ENCODE results near the gene PSPC1. TPM values are rescaled to one million over a fixed set of nuclear protein-coding genes. Genes with fewer than 3 reads are reported as not detected.

PSPC1 gene
- total and polyA plus RNA-seq, 2 of the 13 experiments (the other 11 are each of a cell fraction or from before 2014, with no cell fraction given) = 33.5 to 94.0 TPM

DNA sequence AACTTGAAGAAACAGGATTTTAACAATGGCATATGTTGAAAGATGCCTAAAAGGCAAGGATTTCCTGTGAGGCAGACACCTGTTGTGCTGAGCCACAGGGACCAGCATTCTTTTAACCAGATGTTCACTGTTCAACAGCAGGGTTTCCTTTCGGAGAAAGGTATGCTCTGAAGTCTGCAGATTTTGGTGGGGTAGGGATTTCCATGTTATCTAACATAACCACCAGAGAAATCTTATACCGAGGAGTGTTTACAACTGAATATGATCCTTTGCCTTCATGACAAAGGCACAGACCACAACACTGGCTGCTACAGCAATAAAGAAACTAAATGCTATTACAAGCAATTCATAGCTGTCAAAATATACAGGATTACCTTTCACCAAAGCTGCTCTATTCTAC, 101.2 kb downstream of the PSPC1 start:
- no peak overlapping the region for H3K4me2 ChIP-seq (ENCODE audit: low read depth, low read length)
- TF ChIP-seq ZNF136 (CRISPR knock-in tag; IDR thresholded peaks at IDR 0.05; ENCODE audit: low read depth) (no peak), ZFP36L2 (CRISPR knock-in tag; IDR thresholded peaks at IDR 0.05) (no peak)
- TF ChIP-seq, protein P1, sequence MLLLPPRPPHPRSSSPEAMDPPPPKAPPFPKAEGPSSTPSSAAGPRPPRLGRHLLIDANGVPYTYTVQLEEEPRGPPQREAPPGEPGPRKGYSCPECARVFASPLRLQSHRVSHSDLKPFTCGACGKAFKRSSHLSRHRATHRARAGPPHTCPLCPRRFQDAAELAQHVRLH (CRISPR knock-in tag; IDR thresholded peaks at IDR 0.05; ENCODE audit: borderline replicate concordance, low read depth) = no peak
- TF ChIP-seq, protein P2, sequence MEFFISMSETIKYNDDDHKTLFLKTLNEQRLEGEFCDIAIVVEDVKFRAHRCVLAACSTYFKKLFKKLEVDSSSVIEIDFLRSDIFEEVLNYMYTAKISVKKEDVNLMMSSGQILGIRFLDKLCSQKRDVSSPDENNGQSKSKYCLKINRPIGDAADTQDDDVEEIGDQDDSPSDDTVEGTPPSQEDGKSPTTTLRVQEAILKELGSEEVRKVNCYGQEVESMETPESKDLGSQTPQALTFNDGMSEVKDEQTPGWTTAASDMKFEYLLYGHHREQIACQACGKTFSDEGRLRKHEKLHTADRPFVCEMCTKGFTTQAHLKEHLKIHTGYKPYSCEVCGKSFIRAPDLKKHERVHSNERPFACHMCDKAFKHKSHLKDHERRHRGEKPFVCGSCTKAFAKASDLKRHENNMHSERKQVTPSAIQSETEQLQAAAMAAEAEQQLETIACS (CRISPR knock-in tag; IDR thresholded peaks at IDR 0.05) = no peak
- TF ChIP-seq, protein P3, sequence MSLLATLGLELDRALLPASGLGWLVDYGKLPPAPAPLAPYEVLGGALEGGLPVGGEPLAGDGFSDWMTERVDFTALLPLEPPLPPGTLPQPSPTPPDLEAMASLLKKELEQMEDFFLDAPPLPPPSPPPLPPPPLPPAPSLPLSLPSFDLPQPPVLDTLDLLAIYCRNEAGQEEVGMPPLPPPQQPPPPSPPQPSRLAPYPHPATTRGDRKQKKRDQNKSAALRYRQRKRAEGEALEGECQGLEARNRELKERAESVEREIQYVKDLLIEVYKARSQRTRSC (CRISPR knock-in tag; IDR thresholded peaks at IDR 0.05; ENCODE audit: low read depth) = no peak
- intact Hi-C loops (cut with micrococcal nuclease; ENCODE audit: unreplicated experiment) = no loop called here
- BruUV-seq (replicated peaks) = no TSS peak
- H3K9me3 ChIP-seq (ENCODE audit: low read length) = no peaks in the 10 kb centered on the region
- no peaks in the 10 kb centered on the region for H3K79me2 ChIP-seq (ENCODE audit: insufficient read depth, low read length)
- H3K36me3 ChIP-seq (replicated peaks in 1 of 2; ENCODE audit: control insufficient read depth in 1 of 2, insufficient read depth in 2 of 2, low read length in 2 of 2) = peaks cover 4 to 23% of the 10 kb centered on the region in 2 experiments
- H3K4me3 ChIP-seq (replicated peaks in 1 of 3; ENCODE audit: insufficient read depth in 1 of 3, low read depth in 2 of 3, low read length in 3 of 3) = no peak overlapping the region
- 100% methylated on average over 2 of the region's 2 CpGs for WGBS (ENCODE audit: low lambda C conversion rate)
- no peak overlapping the region for H2AFZ ChIP-seq (ENCODE audit: low read length)
- FAIRE-seq = no peak
- POLR2A ChIA-PET = no interaction called here
- H3K27ac ChIP-seq (ENCODE audit: extremely low read length, insufficient read depth, low read length) = no peak overlapping the region
- in situ Hi-C loops (cut with HindIII; ENCODE audit: extremely low pct_ligation_motif_present, low pct_unique_long_range_greater_than_20kb) = no loop called here
- no peak for DNase-seq (ENCODE audit: low spot score)
- peaks cover 17% of the 10 kb centered on the region for H3K4me1 ChIP-seq (ENCODE audit: insufficient read depth, low read length)
- no peaks in the 10 kb centered on the region for H3K27me3 ChIP-seq (ENCODE audit: control insufficient read depth in 1 of 2, insufficient read depth in 2 of 2, low read length in 2 of 2)
- CTCF ChIA-PET (ENCODE audit: low intra/inter-chr PET ratio, low total read pairs) = no interaction called here
- H3K9ac ChIP-seq (ENCODE audit: insufficient read depth, low read depth, low read length) = no peak overlapping the region
- no peak for ATAC-seq
- no peaks in the 10 kb centered on the region for H4K20me1 ChIP-seq (ENCODE audit: insufficient read depth, low read length)

DNA sequence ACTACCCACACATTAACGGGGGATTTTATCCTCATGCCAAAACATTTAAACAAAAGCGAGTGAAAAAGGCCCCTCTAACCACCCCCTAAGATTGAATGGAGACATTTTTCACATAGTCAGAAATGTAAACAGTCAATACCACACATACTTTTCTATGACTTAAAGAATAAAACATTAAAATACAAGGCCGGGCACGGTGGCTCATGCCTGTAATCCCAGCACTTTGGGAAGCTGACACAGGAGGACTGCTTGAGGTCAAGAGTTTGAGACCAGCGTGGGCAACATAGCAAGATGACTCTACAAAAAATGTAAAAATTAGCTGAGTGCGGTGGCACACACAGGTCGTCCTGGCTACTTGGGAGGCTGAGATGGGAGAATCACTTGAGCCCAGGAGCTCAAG, 102.0 kb downstream of the PSPC1 start:
- Histone ChIP-seq H3K27me3 (ENCODE audit: control insufficient read depth in 1 of 2, insufficient read depth in 2 of 2, low read length in 2 of 2) (no peaks in the 10 kb centered on the region), H3K27ac (ENCODE audit: extremely low read length, insufficient read depth, low read length) (no peak overlapping the region), H3K79me2 (ENCODE audit: insufficient read depth, low read length) (no peaks in the 10 kb centered on the region), H3K36me3 (replicated peaks in 1 of 2; ENCODE audit: control insufficient read depth in 1 of 2, insufficient read depth in 2 of 2, low read length in 2 of 2) (peaks cover 5 to 31% of the 10 kb centered on the region in 2 experiments), H3K9ac (ENCODE audit: insufficient read depth, low read depth, low read length) (no peak overlapping the region), H2AFZ (ENCODE audit: low read length) (no peak overlapping the region), H3K4me3 (replicated peaks in 1 of 3; ENCODE audit: insufficient read depth in 1 of 3, low read depth in 2 of 3, low read length in 3 of 3) (no peak overlapping the region), H4K20me1 (ENCODE audit: insufficient read depth, low read length) (no peaks in the 10 kb centered on the region), H3K9me3 (ENCODE audit: low read length) (no peaks in the 10 kb centered on the region), H3K4me1 (ENCODE audit: insufficient read depth, low read length) (peaks cover 11% of the 10 kb centered on the region), H3K4me2 (ENCODE audit: low read depth, low read length) (no peak overlapping the region)
- no peak for FAIRE-seq
- 95% methylated on average over 7 of the region's 7 CpGs for WGBS (ENCODE audit: low lambda C conversion rate)
- no peak for DNase-seq (ENCODE audit: low spot score)
- no peak for TF ChIP-seq AHR (CRISPR knock-in tag; IDR thresholded peaks at IDR 0.05)
- TF ChIP-seq KAT8 (CRISPR knock-in tag; IDR thresholded peaks at IDR 0.05) = no peak
- TF ChIP-seq CREB1 (IDR thresholded peaks at IDR 0.05) = no peak
- no peak for TF ChIP-seq CREB1 (CRISPR knock-in tag; IDR thresholded peaks at IDR 0.05)
- no peak for TF ChIP-seq ZNF768 (CRISPR knock-in tag; IDR thresholded peaks at IDR 0.05)
- TF ChIP-seq, protein P4, sequence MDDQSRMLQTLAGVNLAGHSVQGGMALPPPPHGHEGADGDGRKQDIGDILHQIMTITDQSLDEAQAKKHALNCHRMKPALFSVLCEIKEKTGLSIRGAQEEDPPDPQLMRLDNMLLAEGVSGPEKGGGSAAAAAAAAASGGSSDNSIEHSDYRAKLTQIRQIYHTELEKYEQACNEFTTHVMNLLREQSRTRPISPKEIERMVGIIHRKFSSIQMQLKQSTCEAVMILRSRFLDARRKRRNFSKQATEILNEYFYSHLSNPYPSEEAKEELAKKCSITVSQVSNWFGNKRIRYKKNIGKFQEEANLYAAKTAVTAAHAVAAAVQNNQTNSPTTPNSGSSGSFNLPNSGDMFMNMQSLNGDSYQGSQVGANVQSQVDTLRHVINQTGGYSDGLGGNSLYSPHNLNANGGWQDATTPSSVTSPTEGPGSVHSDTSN (CRISPR knock-in tag; IDR thresholded peaks at IDR 0.05; ENCODE audit: borderline replicate concordance) = no peak
- TF ChIP-seq ZNF136 (CRISPR knock-in tag; IDR thresholded peaks at IDR 0.05; ENCODE audit: low read depth) = no peak
- no peak for TF ChIP-seq TBX2 (CRISPR knock-in tag; IDR thresholded peaks at IDR 0.05; ENCODE audit: borderline replicate concordance)
- TF ChIP-seq ZSCAN31 (CRISPR knock-in tag; IDR thresholded peaks at IDR 0.05; ENCODE audit: low read depth) = no peak
- TF ChIP-seq ZNF230 (CRISPR knock-in tag; IDR thresholded peaks at IDR 0.05) = no peak
- no TSS peak for BruUV-seq (replicated peaks)
- no peak for ATAC-seq
- intact Hi-C loops (cut with micrococcal nuclease; ENCODE audit: unreplicated experiment) (no loop called here), in situ Hi-C loops (cut with HindIII; ENCODE audit: extremely low pct_ligation_motif_present, low pct_unique_long_range_greater_than_20kb) (no loop called here)
- POLR2A ChIA-PET = no interaction called here
- CTCF ChIA-PET (ENCODE audit: low intra/inter-chr PET ratio, low total read pairs) = no interaction called here
